Fibroblast of lung (primary cell): ENCODE results near the gene ERP44. TPM values are rescaled to one million over a fixed set of nuclear protein-coding genes. Genes with fewer than 3 reads are reported as not detected.
"Not testable (repeated sequence)": the region's sequence is repeated elsewhere in the genome, so short reads cannot be mapped to it uniquely, and the experiment has no call there.

Experiments used
- DNase-seq, 2 donors: peaks; one replicate each; pipeline versions ENCODE4 v3.0.0 to v3.0.0-alpha.2; 2010; ENCODE audit warnings: low read depth in 2 of 2
- H2AFZ ChIP-seq: 2 replicates; pipeline ENCODE4 v1.5.1; 2012; ENCODE audit warnings: low read length, control low read depth, inconsistent platforms
- H3K27ac ChIP-seq: 2 replicates; pipeline ENCODE4 v1.5.1; 2011; ENCODE audit warnings: low read length, control low read depth; ENCODE audit not compliant: insufficient read depth
- H3K27me3 ChIP-seq: 2 replicates; pipeline ENCODE4 v1.5.1; 2011; ENCODE audit warnings: mild to moderate bottlenecking, low read length; ENCODE audit not compliant: control insufficient read depth, insufficient read depth
- H3K36me3 ChIP-seq: 2 replicates; pipeline ENCODE4 v1.5.1; 2011; ENCODE audit warnings: low read length; ENCODE audit not compliant: control insufficient read depth, insufficient read depth
- H3K4me1 ChIP-seq: 2 replicates; pipeline ENCODE4 v1.5.1; 2011; ENCODE audit warnings: low read length; ENCODE audit not compliant: control insufficient read depth, insufficient read depth; ENCODE audit errors: extremely low read depth
- H3K4me2 ChIP-seq: 2 replicates; pipeline ENCODE4 v1.5.1; 2011; ENCODE audit warnings: low read length, control low read depth; ENCODE audit not compliant: insufficient read depth; ENCODE audit errors: extremely low read depth
- H3K4me3 ChIP-seq, 4 experiments: fragments of 200-600 bp in 1 of 4; sonication (generic) in 1 of 4; replicated peaks in 1 of 4; 2 replicates each; pipeline ENCODE4 v1.5.1; 2011 to 2016; ENCODE audit warnings: low read length in 4 of 4, low read depth in 3 of 4, mild to moderate bottlenecking in 3 of 4, control low read depth in 2 of 4, inconsistent platforms in 1 of 4, mixed read lengths in 1 of 4; ENCODE audit not compliant: insufficient read depth in 1 of 4; ENCODE audit errors: control extremely low read depth in 1 of 4
- H3K79me2 ChIP-seq: 2 replicates; pipeline ENCODE4 v1.5.1; 2012; ENCODE audit warnings: mild to moderate bottlenecking, low read length, inconsistent platforms; ENCODE audit not compliant: control insufficient read depth, insufficient read depth
- H3K9ac ChIP-seq: 2 replicates; pipeline ENCODE4 v1.5.1; 2011; ENCODE audit warnings: mild to moderate bottlenecking, low read length, control low read depth; ENCODE audit not compliant: insufficient read depth
- H3K9me3 ChIP-seq: 2 replicates; pipeline ENCODE4 v1.5.1; 2012; ENCODE audit warnings: low read depth, low read length; ENCODE audit not compliant: control insufficient read depth, insufficient read depth
- H4K20me1 ChIP-seq: 2 replicates; pipeline ENCODE4 v1.5.1; 2011; ENCODE audit warnings: low read length; ENCODE audit not compliant: control insufficient read depth, insufficient read depth; ENCODE audit errors: extremely low read depth
- CTCF ChIP-seq, 2 donors: IDR thresholded peaks in 1 of 2; conservative IDR thresholded peaks in 1 of 2; 1 replicate in 1 of 2; 2 replicates in 1 of 2; pipeline ENCODE4 v1.5.1; 2011 to 2012; ENCODE audit warnings: low read length in 2 of 2, control low read depth in 1 of 2, inconsistent platforms in 1 of 2, low read depth in 1 of 2, mild to moderate bottlenecking in 1 of 2
- EZH2 ChIP-seq: IDR thresholded peaks from 2 replicates; pipeline ENCODE4 v1.5.1; 2012; ENCODE audit warnings: low read length, control low read depth, mild to moderate bottlenecking; ENCODE audit errors: missing control alignments
- polyA plus RNA-seq, 2 donors: library from polyadenylated mRNA; depleted of rRNA in 1 of 2; stranded (reverse) in 1 of 2; unstranded in 1 of 2; fragments of >200 nt; gene quantifications; 2 replicates each; pipeline ENCODE4 v1.2.1, GENCODE V29; 2011 to 2012; ENCODE audit warnings: missing spikeins in 1 of 2
- total RNA-seq: library from RNA; depleted of rRNA; stranded (reverse); fragments of >200 nt; gene quantifications from 2 replicates; pipeline ENCODE4 v1.2.1, GENCODE V29; 2014

The ERP44 gene
- total and polyA plus RNA-seq, 2 donors (not counting 1 experiment from before 2014, with no cell fraction given), result 8.6 to 24.0 TPM

GRCh38 chr9:100070104-100071041 lies 28.4 kb downstream of the ERP44 start:
- H3K9me3 ChIP-seq, result no peaks in the 10 kb centered on the region
- H2AFZ ChIP-seq, result no peak overlapping the region
- no peak overlapping the region for H3K9ac ChIP-seq
- H3K27me3 ChIP-seq, result no peaks in the 10 kb centered on the region
- no peaks in the 10 kb centered on the region for H3K79me2 ChIP-seq
- no peak overlapping the region for H3K4me2 ChIP-seq
- H4K20me1 ChIP-seq, result no peaks in the 10 kb centered on the region
- no peak overlapping the region for H3K27ac ChIP-seq
- no peaks in the 10 kb centered on the region for H3K36me3 ChIP-seq
- H3K4me1 ChIP-seq, result peaks cover 2% of the 10 kb centered on the region
- DNase-seq, result no peak
- no peak overlapping the region for H3K4me3 ChIP-seq
- TF ChIP-seq CTCF (conservative IDR thresholded peaks at IDR 0.05 in 1 of 2, IDR thresholded peaks at IDR 0.05 in 1 of 2; ENCODE audit: low read depth in 1 of 2, low read length in 2 of 2), result no peak
- no peak for TF ChIP-seq EZH2

- H3K4me2 ChIP-seq, H3K9me3 ChIP-seq, H3K4me3 ChIP-seq, H3K36me3 ChIP-seq, H3K4me1 ChIP-seq, H3K27me3 ChIP-seq, H3K79me2 ChIP-seq, H3K9ac ChIP-seq, H4K20me1 ChIP-seq, H2AFZ ChIP-seq, H3K27ac ChIP-seq, DNase-seq: not testable (repeated sequence)
Measured at GRCh38 chr9:100069068-100069467, 29.7 kb downstream of the ERP44 start.

- not testable (repeated sequence) for H3K9ac ChIP-seq, H3K4me2 ChIP-seq, DNase-seq, H2AFZ ChIP-seq, H3K79me2 ChIP-seq, H3K4me3 ChIP-seq, H3K9me3 ChIP-seq, H3K36me3 ChIP-seq, H4K20me1 ChIP-seq, H3K27me3 ChIP-seq, H3K4me1 ChIP-seq, H3K27ac ChIP-seq
Measured at GRCh38 chr9:100067990-100068389, 30.8 kb downstream of the ERP44 start.

- Histone ChIP-seq H3K27ac (peak overlapping the region; percentile 57), H3K79me2 (peaks cover 7% of the 10 kb centered on the region), H3K4me1 (peaks cover 10% of the 10 kb centered on the region), H3K4me3 (peak overlapping the region in 3 of 4 experiments; percentile 2 to 38 (median 37)), H3K27me3 (no peaks in the 10 kb centered on the region), H2AFZ (no peak overlapping the region), H3K4me2 (peak overlapping the region; percentile 92), H3K36me3 (no peaks in the 10 kb centered on the region), H3K9ac (no peak overlapping the region), H3K9me3 (no peaks in the 10 kb centered on the region), H4K20me1 (no peaks in the 10 kb centered on the region)
- no peak for TF ChIP-seq CTCF (conservative IDR thresholded peaks at IDR 0.05 in 1 of 2, IDR thresholded peaks at IDR 0.05 in 1 of 2; ENCODE audit: low read depth in 1 of 2, low read length in 2 of 2)
- TF ChIP-seq EZH2, result no peak
- DNase-seq, result peak in 1 of 2 donors; percentile 49
Measured at GRCh38 chr9:100066539-100066938, 32.3 kb downstream of the ERP44 start.
